ENCODE results near the gene TPRG1. TPM values are rescaled to one million over a fixed set of nuclear protein-coding genes. Genes with fewer than 3 reads are reported as not detected.

Gene TPRG1
- total RNA-seq, 1 experiment from 2014 or later = 0.55 TPM

DNA sequence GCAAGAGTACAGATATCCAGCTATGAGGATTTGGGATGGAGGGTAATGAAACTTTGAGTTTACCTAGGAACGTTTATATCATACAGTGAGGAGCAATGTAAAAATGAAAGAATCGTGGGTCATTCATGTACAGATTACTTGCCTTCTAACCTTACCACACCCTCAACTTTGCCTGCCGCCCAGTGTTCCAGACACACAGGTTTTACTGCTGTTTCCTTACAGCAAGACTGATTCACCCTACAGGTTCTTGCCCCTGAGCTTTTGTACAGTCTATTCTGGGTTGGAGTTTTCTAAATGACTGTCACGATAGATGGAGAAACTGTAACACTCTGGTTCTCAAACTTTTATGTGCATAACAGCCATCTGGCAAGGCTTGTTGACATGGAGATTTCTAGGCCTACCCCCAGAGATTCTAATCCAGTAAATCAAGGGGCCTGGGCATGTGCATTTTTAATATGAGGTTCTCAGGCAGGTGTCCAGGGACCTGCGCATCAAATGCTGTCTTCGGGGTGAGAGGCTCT lies 6.6 kb upstream of the TPRG1 start (continued):
- TF ChIP-seq, protein P1, sequence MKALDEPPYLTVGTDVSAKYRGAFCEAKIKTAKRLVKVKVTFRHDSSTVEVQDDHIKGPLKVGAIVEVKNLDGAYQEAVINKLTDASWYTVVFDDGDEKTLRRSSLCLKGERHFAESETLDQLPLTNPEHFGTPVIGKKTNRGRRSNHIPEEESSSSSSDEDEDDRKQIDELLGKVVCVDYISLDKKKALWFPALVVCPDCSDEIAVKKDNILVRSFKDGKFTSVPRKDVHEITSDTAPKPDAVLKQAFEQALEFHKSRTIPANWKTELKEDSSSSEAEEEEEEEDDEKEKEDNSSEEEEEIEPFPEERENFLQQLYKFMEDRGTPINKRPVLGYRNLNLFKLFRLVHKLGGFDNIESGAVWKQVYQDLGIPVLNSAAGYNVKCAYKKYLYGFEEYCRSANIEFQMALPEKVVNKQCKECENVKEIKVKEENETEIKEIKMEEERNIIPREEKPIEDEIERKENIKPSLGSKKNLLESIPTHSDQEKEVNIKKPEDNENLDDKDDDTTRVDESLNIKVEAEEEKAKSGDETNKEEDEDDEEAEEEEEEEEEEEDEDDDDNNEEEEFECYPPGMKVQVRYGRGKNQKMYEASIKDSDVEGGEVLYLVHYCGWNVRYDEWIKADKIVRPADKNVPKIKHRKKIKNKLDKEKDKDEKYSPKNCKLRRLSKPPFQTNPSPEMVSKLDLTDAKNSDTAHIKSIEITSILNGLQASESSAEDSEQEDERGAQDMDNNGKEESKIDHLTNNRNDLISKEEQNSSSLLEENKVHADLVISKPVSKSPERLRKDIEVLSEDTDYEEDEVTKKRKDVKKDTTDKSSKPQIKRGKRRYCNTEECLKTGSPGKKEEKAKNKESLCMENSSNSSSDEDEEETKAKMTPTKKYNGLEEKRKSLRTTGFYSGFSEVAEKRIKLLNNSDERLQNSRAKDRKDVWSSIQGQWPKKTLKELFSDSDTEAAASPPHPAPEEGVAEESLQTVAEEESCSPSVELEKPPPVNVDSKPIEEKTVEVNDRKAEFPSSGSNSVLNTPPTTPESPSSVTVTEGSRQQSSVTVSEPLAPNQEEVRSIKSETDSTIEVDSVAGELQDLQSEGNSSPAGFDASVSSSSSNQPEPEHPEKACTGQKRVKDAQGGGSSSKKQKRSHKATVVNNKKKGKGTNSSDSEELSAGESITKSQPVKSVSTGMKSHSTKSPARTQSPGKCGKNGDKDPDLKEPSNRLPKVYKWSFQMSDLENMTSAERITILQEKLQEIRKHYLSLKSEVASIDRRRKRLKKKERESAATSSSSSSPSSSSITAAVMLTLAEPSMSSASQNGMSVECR (CRISPR knock-in tag; IDR thresholded peaks at IDR 0.05; ENCODE audit: borderline replicate concordance) = no peak
- TF ChIP-seq PRRX2 (CRISPR knock-in tag; IDR thresholded peaks at IDR 0.05) (no peak), RORB (CRISPR knock-in tag; IDR thresholded peaks at IDR 0.05) (no peak), GTF2I (CRISPR knock-in tag; conservative IDR thresholded peaks at IDR 0.05) (no peak), ZNF232 (CRISPR knock-in tag; IDR thresholded peaks at IDR 0.05) (no peak)
- TF ChIP-seq, protein P2, sequence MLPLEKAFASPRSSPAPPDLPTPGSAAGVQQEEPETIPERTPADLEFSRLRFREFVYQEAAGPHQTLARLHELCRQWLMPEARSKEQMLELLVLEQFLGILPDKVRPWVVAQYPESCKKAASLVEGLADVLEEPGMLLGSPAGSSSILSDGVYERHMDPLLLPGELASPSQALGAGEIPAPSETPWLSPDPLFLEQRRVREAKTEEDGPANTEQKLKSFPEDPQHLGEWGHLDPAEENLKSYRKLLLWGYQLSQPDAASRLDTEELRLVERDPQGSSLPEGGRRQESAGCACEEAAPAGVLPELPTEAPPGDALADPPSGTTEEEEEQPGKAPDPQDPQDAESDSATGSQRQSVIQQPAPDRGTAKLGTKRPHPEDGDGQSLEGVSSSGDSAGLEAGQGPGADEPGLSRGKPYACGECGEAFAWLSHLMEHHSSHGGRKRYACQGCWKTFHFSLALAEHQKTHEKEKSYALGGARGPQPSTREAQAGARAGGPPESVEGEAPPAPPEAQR (CRISPR knock-in tag; IDR thresholded peaks at IDR 0.05) = no peak

DNA sequence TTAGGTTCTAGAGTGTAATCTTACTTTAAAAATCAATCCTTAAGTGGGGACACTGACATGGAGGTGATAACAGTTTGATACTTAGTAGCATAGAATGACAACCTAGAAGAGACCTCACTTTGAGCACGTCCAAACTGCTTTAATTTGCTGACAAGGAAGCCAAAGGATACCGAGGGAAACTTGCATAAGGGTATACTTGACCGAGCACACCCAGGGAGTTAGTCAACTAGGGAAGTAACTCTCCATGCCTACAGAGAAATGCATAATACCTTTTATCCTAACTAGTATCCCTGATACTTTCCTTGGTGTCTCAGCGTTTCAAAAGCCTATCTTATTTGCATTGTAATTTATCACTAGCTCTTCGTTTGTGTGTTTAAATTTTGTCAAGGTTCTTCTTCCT lies 5.5 kb upstream of the TPRG1 start:
- CTCF ChIA-PET = no interaction called here
- no peak for TF ChIP-seq OVOL2 (CRISPR knock-in tag; IDR thresholded peaks at IDR 0.05; ENCODE audit: borderline replicate concordance)
- TF ChIP-seq ETV6 (CRISPR knock-in tag; IDR thresholded peaks at IDR 0.05) = no peak
- no peak for TF ChIP-seq ZNF396 (CRISPR knock-in tag; IDR thresholded peaks at IDR 0.05; ENCODE audit: borderline replicate concordance)
- no peak for TF ChIP-seq ATF1 (CRISPR knock-in tag; IDR thresholded peaks at IDR 0.05)
- no peak for TF ChIP-seq IRF2 (CRISPR knock-in tag; IDR thresholded peaks at IDR 0.05; ENCODE audit: borderline replicate concordance, low read depth)
- no peak for TF ChIP-seq NFYB (CRISPR knock-in tag; conservative IDR thresholded peaks at IDR 0.05; ENCODE audit: low read depth)
- TF ChIP-seq, protein P3, sequence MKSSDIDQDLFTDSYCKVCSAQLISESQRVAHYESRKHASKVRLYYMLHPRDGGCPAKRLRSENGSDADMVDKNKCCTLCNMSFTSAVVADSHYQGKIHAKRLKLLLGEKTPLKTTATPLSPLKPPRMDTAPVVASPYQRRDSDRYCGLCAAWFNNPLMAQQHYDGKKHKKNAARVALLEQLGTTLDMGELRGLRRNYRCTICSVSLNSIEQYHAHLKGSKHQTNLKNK (CRISPR knock-in tag; IDR thresholded peaks at IDR 0.05) = no peak
- TF ChIP-seq, protein P4, sequence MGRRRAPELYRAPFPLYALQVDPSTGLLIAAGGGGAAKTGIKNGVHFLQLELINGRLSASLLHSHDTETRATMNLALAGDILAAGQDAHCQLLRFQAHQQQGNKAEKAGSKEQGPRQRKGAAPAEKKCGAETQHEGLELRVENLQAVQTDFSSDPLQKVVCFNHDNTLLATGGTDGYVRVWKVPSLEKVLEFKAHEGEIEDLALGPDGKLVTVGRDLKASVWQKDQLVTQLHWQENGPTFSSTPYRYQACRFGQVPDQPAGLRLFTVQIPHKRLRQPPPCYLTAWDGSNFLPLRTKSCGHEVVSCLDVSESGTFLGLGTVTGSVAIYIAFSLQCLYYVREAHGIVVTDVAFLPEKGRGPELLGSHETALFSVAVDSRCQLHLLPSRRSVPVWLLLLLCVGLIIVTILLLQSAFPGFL (CRISPR knock-in tag; IDR thresholded peaks at IDR 0.05; ENCODE audit: borderline replicate concordance) = no peak
- TF ChIP-seq, protein P5, sequence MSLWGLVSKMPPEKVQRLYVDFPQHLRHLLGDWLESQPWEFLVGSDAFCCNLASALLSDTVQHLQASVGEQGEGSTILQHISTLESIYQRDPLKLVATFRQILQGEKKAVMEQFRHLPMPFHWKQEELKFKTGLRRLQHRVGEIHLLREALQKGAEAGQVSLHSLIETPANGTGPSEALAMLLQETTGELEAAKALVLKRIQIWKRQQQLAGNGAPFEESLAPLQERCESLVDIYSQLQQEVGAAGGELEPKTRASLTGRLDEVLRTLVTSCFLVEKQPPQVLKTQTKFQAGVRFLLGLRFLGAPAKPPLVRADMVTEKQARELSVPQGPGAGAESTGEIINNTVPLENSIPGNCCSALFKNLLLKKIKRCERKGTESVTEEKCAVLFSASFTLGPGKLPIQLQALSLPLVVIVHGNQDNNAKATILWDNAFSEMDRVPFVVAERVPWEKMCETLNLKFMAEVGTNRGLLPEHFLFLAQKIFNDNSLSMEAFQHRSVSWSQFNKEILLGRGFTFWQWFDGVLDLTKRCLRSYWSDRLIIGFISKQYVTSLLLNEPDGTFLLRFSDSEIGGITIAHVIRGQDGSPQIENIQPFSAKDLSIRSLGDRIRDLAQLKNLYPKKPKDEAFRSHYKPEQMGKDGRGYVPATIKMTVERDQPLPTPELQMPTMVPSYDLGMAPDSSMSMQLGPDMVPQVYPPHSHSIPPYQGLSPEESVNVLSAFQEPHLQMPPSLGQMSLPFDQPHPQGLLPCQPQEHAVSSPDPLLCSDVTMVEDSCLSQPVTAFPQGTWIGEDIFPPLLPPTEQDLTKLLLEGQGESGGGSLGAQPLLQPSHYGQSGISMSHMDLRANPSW (CRISPR knock-in tag; conservative IDR thresholded peaks at IDR 0.05; ENCODE audit: low read depth) = no peak
- no peak for TF ChIP-seq ZNF263 (CRISPR knock-in tag; IDR thresholded peaks at IDR 0.05; ENCODE audit: low read depth)

More for the DNA sequence above, 5.5 kb upstream of the TPRG1 start:
- Mint-ChIP-seq H3K4me3 (no peak overlapping the region), H3K4me1 (peaks cover 15% of the 10 kb centered on the region), H3K9me3 (no peaks in the 10 kb centered on the region), H3K36me3 (no peaks in the 10 kb centered on the region), H3K27ac (no peak overlapping the region), H3K27me3 (ENCODE audit: low read depth) (no peaks in the 10 kb centered on the region)
- DNase-seq (ENCODE audit: low spot score) = no peak
- ATAC-seq = no peak
- POLR2A ChIA-PET = no interaction called here
